ENCODE data around the gene CYP20A1.
A peak's percentile ranks its signal among the peaks of the same experiment; 100 is the strongest.
"Not testable (repeated sequence)": the region's sequence is repeated elsewhere in the genome, so short reads cannot be mapped to it uniquely, and the experiment has no call there.

Gene CYP20A1

GRCh38 chr2:203238704-203239526 lies at the start of gene CYP20A1:
Gene CYP20A1 (plus strand): TSS chr2:203239018. CDS start chr2:203239063, 45 bp downstream.
- DNase-seq = peak; percentile 90

GRCh38 chr2:203190547-203190946 lies 48.3 kb upstream of the CYP20A1 start:
- DNase-seq = not testable (repeated sequence)

- DNase-seq = not testable (repeated sequence)
Observed at GRCh38 chr2:203191026-203191425, 47.8 kb upstream of the CYP20A1 start.

- no peak for DNase-seq
Observed at GRCh38 chr2:203191961-203192360, 46.9 kb upstream of the CYP20A1 start.

- no peak for DNase-seq
Observed at GRCh38 chr2:203195331-203196036, 43.3 kb upstream of the CYP20A1 start.

- no peak for DNase-seq
Observed at GRCh38 chr2:203200866-203201265, 38.0 kb upstream of the CYP20A1 start.

GRCh38 chr2:203201426-203201825 lies 37.4 kb upstream of the CYP20A1 start:
- no peak for DNase-seq

GRCh38 chr2:203209538-203209937 lies 29.3 kb upstream of the CYP20A1 start:
- no peak for DNase-seq

- DNase-seq = no peak
Observed at GRCh38 chr2:203225423-203226039, 13.3 kb upstream of the CYP20A1 start.

- not testable (repeated sequence) for DNase-seq
Observed at GRCh38 chr2:203229674-203230073, 9.1 kb upstream of the CYP20A1 start.

GRCh38 chr2:203237346-203238238 lies 1.2 kb upstream of the CYP20A1 start:
- no peak for DNase-seq

GRCh38 chr2:203238292-203238703 lies 520 bp upstream of the CYP20A1 start:
- no peak for DNase-seq

- DNase-seq = no peak
Observed at GRCh38 chr2:203240491-203240890, 1.7 kb downstream of the CYP20A1 start.

GRCh38 chr2:203242518-203242917 lies 3.7 kb downstream of the CYP20A1 start:
- no peak for DNase-seq

- no peak for DNase-seq
Observed at GRCh38 chr2:203246646-203247045, 7.8 kb downstream of the CYP20A1 start.

- DNase-seq = no peak
Observed at GRCh38 chr2:203252818-203253217, 14.0 kb downstream of the CYP20A1 start.

- not testable (repeated sequence) for DNase-seq
Observed at GRCh38 chr2:203253422-203254095, 14.7 kb downstream of the CYP20A1 start.

GRCh38 chr2:203261326-203262159 lies 22.7 kb downstream of the CYP20A1 start:
- DNase-seq = no peak

- DNase-seq = no peak
Observed at GRCh38 chr2:203279288-203279687, 40.5 kb downstream of the CYP20A1 start.

- no peak for DNase-seq
Observed at GRCh38 chr2:203280428-203281064, 41.7 kb downstream of the CYP20A1 start.

- no peak for DNase-seq
Observed at GRCh38 chr2:203282101-203282500, 43.3 kb downstream of the CYP20A1 start.

All from DMS79 (cell line).